OCI-LY3 (cell line): ENCODE data around the gene OGFOD1.

Experiments
- EZH2phosphoT487 ChIP-seq: fragments of 200-600 bp; shearing (Covaris generic); IDR thresholded peaks from 2 replicates; pipeline ENCODE4 v1.6.1; 2018; ENCODE audit warnings: antibody characterized with exemption, mixed run types, low read depth
- TF ChIP-seq, protein P1 (sequence below): fragments of 200-600, 300-600 bp; sonication (generic); IDR thresholded peaks from 2 replicates; pipeline ENCODE4 v1.5.1; 2014; ENCODE audit warnings: antibody characterized with exemption, low read length, low read depth

DNA sequence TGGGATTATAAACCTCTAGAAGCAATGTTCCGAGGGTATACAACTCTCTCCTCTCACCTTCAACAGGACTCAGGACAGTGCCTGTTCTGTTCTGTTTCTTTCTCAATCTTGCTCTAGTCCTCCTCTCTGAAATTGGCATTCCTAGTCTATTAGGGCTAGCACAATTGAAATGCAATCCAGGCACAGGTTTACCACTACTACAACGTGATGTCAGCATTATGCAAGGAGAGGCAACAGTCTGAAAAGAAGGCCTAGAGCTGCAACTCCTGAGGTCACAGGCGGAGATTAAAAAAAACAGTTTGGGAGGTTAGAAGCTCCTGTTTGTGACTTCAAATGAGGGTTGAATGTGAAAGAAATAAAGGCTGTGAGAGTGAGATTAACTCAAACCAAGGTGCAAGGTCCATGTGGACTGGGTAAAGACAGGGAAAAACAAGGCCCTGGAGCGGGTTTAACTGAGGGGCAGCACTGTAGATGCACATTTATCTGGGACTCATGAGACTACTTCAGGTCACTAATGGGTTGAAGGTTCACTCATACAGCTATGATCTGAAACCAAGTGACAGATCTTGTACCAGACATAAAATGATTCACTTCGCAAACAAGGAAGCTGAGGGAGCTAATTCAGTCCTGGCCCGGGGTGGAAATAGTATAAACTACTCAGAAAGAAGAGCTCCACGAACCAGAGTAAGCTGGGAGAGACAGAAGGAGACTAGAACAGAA lies 42.8 kb upstream of the OGFOD1 start:
- TF ChIP-seq EZH2phosphoT487, result no peak
- TF ChIP-seq, protein P1, sequence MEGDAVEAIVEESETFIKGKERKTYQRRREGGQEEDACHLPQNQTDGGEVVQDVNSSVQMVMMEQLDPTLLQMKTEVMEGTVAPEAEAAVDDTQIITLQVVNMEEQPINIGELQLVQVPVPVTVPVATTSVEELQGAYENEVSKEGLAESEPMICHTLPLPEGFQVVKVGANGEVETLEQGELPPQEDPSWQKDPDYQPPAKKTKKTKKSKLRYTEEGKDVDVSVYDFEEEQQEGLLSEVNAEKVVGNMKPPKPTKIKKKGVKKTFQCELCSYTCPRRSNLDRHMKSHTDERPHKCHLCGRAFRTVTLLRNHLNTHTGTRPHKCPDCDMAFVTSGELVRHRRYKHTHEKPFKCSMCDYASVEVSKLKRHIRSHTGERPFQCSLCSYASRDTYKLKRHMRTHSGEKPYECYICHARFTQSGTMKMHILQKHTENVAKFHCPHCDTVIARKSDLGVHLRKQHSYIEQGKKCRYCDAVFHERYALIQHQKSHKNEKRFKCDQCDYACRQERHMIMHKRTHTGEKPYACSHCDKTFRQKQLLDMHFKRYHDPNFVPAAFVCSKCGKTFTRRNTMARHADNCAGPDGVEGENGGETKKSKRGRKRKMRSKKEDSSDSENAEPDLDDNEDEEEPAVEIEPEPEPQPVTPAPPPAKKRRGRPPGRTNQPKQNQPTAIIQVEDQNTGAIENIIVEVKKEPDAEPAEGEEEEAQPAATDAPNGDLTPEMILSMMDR, result no peak
